GM23338 (cell line): ENCODE results near the gene ARL13B. TPM values are rescaled to one million over a fixed set of nuclear protein-coding genes. Genes with fewer than 3 reads are reported as not detected.

ENCODE experiments used
- ATAC-seq: fragments of 200-7000 bp; cut with Tn5 transposase; 3 replicates; pipeline ENCODE4 v1.9.1; 2020
- DNase-seq: peaks from one replicate; pipeline ENCODE4 v3.0.0-alpha.2; 2015; ENCODE audit warnings: low spot score
- H2AFZ ChIP-seq: fragments of 200-600 bp; sonication (generic); 2 replicates; pipeline ENCODE4 v1.8.0; 2016; ENCODE audit warnings: antibody characterized with exemption, mild to moderate bottlenecking, moderate library complexity
- H3F3A ChIP-seq: fragments of 200-600 bp; sonication (generic); replicated peaks from 2 replicates; pipeline ENCODE4 v1.8.0; 2017; ENCODE audit warnings: antibody characterized with exemption, mixed run types, low read depth
- H3K27ac ChIP-seq: fragments of 200-600 bp; sonication (generic); 2 replicates; pipeline ENCODE4 v1.6.1; 2016; ENCODE audit warnings: low read depth
- H3K27me3 ChIP-seq: fragments of 200-600 bp; sonication (generic); 2 replicates; pipeline ENCODE4 v1.8.0; 2016; ENCODE audit warnings: mild to moderate bottlenecking, mixed run types, moderate library complexity; ENCODE audit not compliant: insufficient read depth
- H3K36me3 ChIP-seq: fragments of 200-600 bp; sonication (generic); 2 replicates; pipeline ENCODE4 v1.8.0; 2016; ENCODE audit warnings: mild to moderate bottlenecking; ENCODE audit not compliant: insufficient read depth
- H3K4me1 ChIP-seq: fragments of 200-600 bp; sonication (generic); 2 replicates; pipeline ENCODE4 v1.8.0; 2016; ENCODE audit warnings: mild to moderate bottlenecking, moderate library complexity; ENCODE audit not compliant: insufficient read depth
- H3K4me2 ChIP-seq: fragments of 200-600 bp; sonication (generic); 2 replicates; pipeline ENCODE4 v1.7.1; 2017; ENCODE audit warnings: mixed run types
- H3K4me3 ChIP-seq: fragments of 200-600 bp; sonication (generic); 2 replicates; pipeline ENCODE4 v1.6.1; 2016; ENCODE audit warnings: mixed run types
- H3K79me2 ChIP-seq: fragments of 200-600 bp; sonication (generic); replicated peaks from 2 replicates; pipeline ENCODE4 v1.8.0; 2017; ENCODE audit warnings: mild to moderate bottlenecking; ENCODE audit not compliant: insufficient read depth
- H3K9me2 ChIP-seq: fragments of 200-600 bp; sonication (generic); 2 replicates; pipeline ENCODE4 v1.8.0; 2017; ENCODE audit not compliant: insufficient read depth
- H4K20me1 ChIP-seq: fragments of 200-600 bp; sonication (generic); replicated peaks from 2 replicates; pipeline ENCODE4 v1.8.0; 2017; ENCODE audit warnings: mild to moderate bottlenecking; ENCODE audit not compliant: insufficient read depth
- H3K27ac Mint-ChIP-seq: 2 replicates; pipeline ENCODE4 v1.8.0; 2020; ENCODE audit warnings: inconsistent platforms, mild to moderate bottlenecking, moderate library complexity, mixed read lengths
- H3K27me3 Mint-ChIP-seq: 3 replicates; pipeline ENCODE4 v1.8.0; 2022; ENCODE audit warnings: low read depth, mild to moderate bottlenecking, moderate library complexity, mixed read lengths, inconsistent platforms; ENCODE audit not compliant: insufficient read depth, poor library complexity
- H3K36me3 Mint-ChIP-seq: 3 replicates; pipeline ENCODE4 v1.8.0; 2021; ENCODE audit warnings: low read depth, mild to moderate bottlenecking, inconsistent platforms, moderate library complexity, mixed read lengths
- H3K4me1 Mint-ChIP-seq: 3 replicates; pipeline ENCODE4 v1.8.0; 2020; ENCODE audit warnings: mild to moderate bottlenecking, inconsistent platforms, mixed read lengths
- H3K4me3 Mint-ChIP-seq: 3 replicates; pipeline ENCODE4 v1.8.0; 2021; ENCODE audit warnings: moderate library complexity, mild to moderate bottlenecking, inconsistent platforms, mixed read lengths
- H3K9me3 Mint-ChIP-seq: 3 replicates; pipeline ENCODE4 v1.8.0; 2020; ENCODE audit warnings: moderate library complexity, mild to moderate bottlenecking, inconsistent platforms, mixed read lengths
- CREB1 ChIP-seq: fragments of 250-450 bp; sonication (Bioruptor Pico); IDR thresholded peaks from 2 replicates; pipeline ENCODE4 v1.5.0; 2020; ENCODE audit warnings: low read depth, mild to moderate bottlenecking, moderate library complexity
- EZH2 ChIP-seq: fragments of 200-600 bp; sonication (generic); IDR thresholded peaks from one replicate; pipeline ENCODE4 v1.8.0; 2017; ENCODE audit warnings: antibody characterized with exemption, mild to moderate bottlenecking, low read depth; ENCODE audit not compliant: unreplicated experiment
- EZH2phosphoT487 ChIP-seq: fragments of 200-600 bp; sonication (generic); IDR thresholded peaks from one replicate; pipeline ENCODE4 v1.8.1; 2018; ENCODE audit warnings: antibody characterized with exemption; ENCODE audit not compliant: unreplicated experiment
- JUNB ChIP-seq: IDR thresholded peaks from one replicate; pipeline ENCODE4 v1.6.1; 2016; ENCODE audit warnings: antibody characterized with exemption; ENCODE audit not compliant: unreplicated experiment
- NANOG ChIP-seq: IDR thresholded peaks from 2 replicates; pipeline ENCODE4 v1.6.1; 2016; ENCODE audit warnings: antibody characterized with exemption, borderline replicate concordance
- POLR2AphosphoS5 ChIP-seq: IDR thresholded peaks from 2 replicates; pipeline ENCODE4 v1.6.1; 2016; ENCODE audit warnings: antibody characterized with exemption, low read depth
- STAT1 ChIP-seq: IDR thresholded peaks from one replicate; pipeline ENCODE4 v1.6.1; 2016; ENCODE audit warnings: antibody characterized with exemption; ENCODE audit not compliant: unreplicated experiment
- ZNF114 ChIP-seq: fragments of 250-450 bp; sonication (Bioruptor Pico); IDR thresholded peaks from 2 replicates; pipeline ENCODE4 v1.5.0; 2020; ENCODE audit warnings: mild to moderate bottlenecking, moderate library complexity
- ZNF331 ChIP-seq: fragments of 250-450 bp; sonication (Bioruptor Pico); IDR thresholded peaks from 2 replicates; pipeline ENCODE4 v1.5.0; 2020; ENCODE audit warnings: low read depth, mild to moderate bottlenecking, moderate library complexity
- polyA plus RNA-seq: library from polyadenylated mRNA; unstranded; fragments of >200 nt; fragmentation: Nextera tagmentation; extraction: Ambion mirVana; gene quantifications from 2 replicates; pipeline ENCODE4 v1.2.1, GENCODE V29; 2016
- total RNA-seq: library from RNA; depleted of rRNA; stranded (reverse); fragments of >200 nt; shearing (Covaris generic); gene quantifications from 2 replicates; pipeline ENCODE4 v1.2.3, GENCODE V29; 2014
- TF ChIP-seq, protein P1 (sequence below): IDR thresholded peaks from 2 replicates; pipeline ENCODE4 v1.6.1; 2016; ENCODE audit warnings: antibody characterized with exemption
- TF ChIP-seq, protein P2 (sequence below), 2 experiments: fragments of 200-600 bp in 1 of 2; sonication (generic) in 1 of 2; conservative IDR thresholded peaks; 2 replicates each; pipeline versions ENCODE4 v1.5.1 to v1.6.1; 2016 to 2017; ENCODE audit warnings: antibody characterized with exemption in 2 of 2, low read depth in 2 of 2, mild to moderate bottlenecking in 2 of 2, moderate library complexity in 1 of 2
- TF ChIP-seq, protein P3 (sequence below): IDR thresholded peaks from one replicate; pipeline ENCODE4 v1.6.1; 2018; ENCODE audit warnings: antibody characterized with exemption; ENCODE audit not compliant: unreplicated experiment

ARL13B gene
- total and polyA plus RNA-seq, 2 experiments from 2014 or later = 7.9 to 17.1 TPM

DNA sequence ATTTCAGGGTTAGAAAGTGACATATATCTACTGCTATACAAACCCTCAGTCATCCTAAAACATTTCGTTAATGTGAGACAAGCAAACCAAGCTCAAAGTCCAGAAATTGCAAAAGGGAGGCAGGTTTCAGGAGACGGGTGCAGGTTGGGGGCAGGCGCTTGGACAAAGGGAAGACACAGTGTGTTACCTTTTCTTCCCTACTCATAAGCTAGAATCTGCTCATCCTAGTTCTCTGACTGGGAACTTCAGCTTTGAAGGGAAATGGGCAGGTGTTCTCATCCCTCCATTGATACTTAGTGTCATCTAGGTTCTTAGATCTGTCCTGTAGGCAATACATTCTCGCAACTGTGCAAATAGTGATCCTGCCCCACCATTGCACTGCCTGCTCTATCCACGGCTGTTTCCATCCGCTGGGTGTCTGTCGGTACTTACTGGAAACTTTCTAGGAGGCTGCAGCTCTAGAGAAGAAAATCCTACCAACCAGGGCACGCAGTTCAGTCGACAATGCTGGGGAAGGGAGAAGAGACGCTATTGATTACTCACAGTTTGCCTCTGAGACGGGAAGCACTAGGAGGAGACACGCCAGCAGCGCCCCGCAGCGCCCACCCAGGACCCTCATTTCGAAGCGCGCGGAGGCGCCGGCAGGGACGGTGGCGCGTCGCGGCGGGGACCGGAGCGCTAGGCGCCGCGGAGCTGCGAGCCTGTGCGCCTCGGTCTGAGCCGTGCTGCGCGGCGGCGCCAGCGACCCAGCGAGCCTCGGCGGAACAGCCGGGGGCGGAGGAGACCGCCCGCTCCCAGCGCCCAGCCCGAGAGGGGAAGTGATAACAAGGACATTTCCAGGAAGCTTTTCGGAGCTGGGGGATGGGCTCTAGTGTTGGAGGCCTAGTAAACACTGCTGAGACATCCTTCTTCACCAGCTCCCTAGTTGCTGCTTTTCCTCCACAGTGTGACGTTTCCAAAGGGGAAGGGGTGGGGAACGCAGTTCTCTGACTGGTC, 6.5 kb upstream of the ARL13B start, which contains the start of gene PROS1:
PROS1 (minus strand) TSS at position 766 of the 996 bp plus-strand sequence; CDS start at position 619, 147 bp downstream.
- 0 out of 2 replicates have a peak, but pooled peaks have one; percentile 16 for TF ChIP-seq POLR2AphosphoS5
- TF ChIP-seq, protein P1, sequence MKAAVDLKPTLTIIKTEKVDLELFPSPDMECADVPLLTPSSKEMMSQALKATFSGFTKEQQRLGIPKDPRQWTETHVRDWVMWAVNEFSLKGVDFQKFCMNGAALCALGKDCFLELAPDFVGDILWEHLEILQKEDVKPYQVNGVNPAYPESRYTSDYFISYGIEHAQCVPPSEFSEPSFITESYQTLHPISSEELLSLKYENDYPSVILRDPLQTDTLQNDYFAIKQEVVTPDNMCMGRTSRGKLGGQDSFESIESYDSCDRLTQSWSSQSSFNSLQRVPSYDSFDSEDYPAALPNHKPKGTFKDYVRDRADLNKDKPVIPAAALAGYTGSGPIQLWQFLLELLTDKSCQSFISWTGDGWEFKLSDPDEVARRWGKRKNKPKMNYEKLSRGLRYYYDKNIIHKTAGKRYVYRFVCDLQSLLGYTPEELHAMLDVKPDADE = no peak
- ATAC-seq (peak; percentile 97), DNase-seq (peak; percentile 83)
- H4K20me1 ChIP-seq = no peaks in the 10 kb centered on the region
- Mint-ChIP-seq H3K4me3 (peak within 1 kb of the TSS; percentile 78), H3K4me1 (peaks cover 6% of the 10 kb centered on the region), H3K36me3 (no peaks in the 10 kb centered on the region), H3K27me3 (peaks cover 15% of the 10 kb centered on the region), H3K27ac (no peak within 1 kb of the TSS), H3K9me3 (no peaks in the 10 kb centered on the region; the same call in 2 of the 3 replicates)
- peak within 1 kb of the TSS; percentile 76; the same call in 1 of the 2 replicates for H3K27ac ChIP-seq
- H3F3A ChIP-seq = 0 out of 2 replicates have a peak, but pooled peaks cover 8% of the 10 kb centered on the region
- peak within 1 kb of the TSS; percentile 83 for H3K4me2 ChIP-seq
- H3K4me1 ChIP-seq = peaks cover 6% of the 10 kb centered on the region
- no peaks in the 10 kb centered on the region for H3K36me3 ChIP-seq
- H3K9me2 ChIP-seq = no peaks in the 10 kb centered on the region
- H3K27me3 ChIP-seq = peaks cover 25% of the 10 kb centered on the region
- H3K79me2 ChIP-seq = no peaks in the 10 kb centered on the region
- peak within 1 kb of the TSS; percentile 79 for H3K4me3 ChIP-seq
- peak within 1 kb of the TSS; percentile 100 for H2AFZ ChIP-seq

DNA sequence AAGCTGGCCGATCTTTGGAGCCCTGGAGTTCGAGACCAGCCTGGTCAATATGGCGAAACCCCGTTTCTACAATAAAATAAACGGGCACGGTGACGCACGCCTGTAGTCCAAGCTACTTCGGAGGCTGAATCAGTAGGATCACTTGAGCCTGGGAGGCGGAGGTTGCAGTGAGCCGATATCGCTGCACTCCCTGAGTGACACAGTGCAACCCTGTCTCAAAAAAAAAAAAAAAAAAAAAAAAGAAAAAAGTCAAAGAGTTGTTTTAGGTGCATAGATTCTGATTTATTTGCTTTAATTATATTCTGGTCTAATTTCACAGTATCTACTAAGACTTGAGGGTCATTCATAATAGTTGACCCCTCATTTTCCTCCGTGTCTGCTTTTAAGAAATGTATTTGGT, 1.7 kb downstream of the ARL13B start:
- ATAC-seq (no peak), DNase-seq (no peak)
- H3K27ac Mint-ChIP-seq = no peak overlapping the region
- Histone ChIP-seq H2AFZ (no peak overlapping the region), H3K27me3 (no peaks in the 10 kb centered on the region), H3K27ac (no peak overlapping the region), H3K4me3 (peak overlapping the region; percentile 66; the same call in 1 of the 2 replicates), H3K4me2 (peak overlapping the region; percentile 83), H3K9me2 (no peaks in the 10 kb centered on the region), H3F3A (no peaks in the 10 kb centered on the region), H3K79me2 (peaks cover 35% of the 10 kb centered on the region), H3K36me3 (no peaks in the 10 kb centered on the region), H4K20me1 (peaks cover 8% of the 10 kb centered on the region; the same call in 1 of the 2 replicates), H3K4me1 (peaks cover 11% of the 10 kb centered on the region; the same call in 1 of the 2 replicates)
- H3K27me3 Mint-ChIP-seq = peaks cover 5% of the 10 kb centered on the region
- peak overlapping the region; percentile 92 for H3K4me3 Mint-ChIP-seq
- H3K36me3 Mint-ChIP-seq = no peaks in the 10 kb centered on the region; the same call in 2 of the 3 replicates
- no peaks in the 10 kb centered on the region; the same call in 2 of the 3 replicates for H3K9me3 Mint-ChIP-seq
- H3K4me1 Mint-ChIP-seq = peaks cover 10% of the 10 kb centered on the region
- TF ChIP-seq EZH2phosphoT487 (no peak), JUNB (no peak), POLR2AphosphoS5 (no peak), ZNF331 (CRISPR knock-in tag) (no peak), NANOG (no peak), ZNF114 (CRISPR knock-in tag) (no peak), EZH2 (no peak), CREB1 (CRISPR knock-in tag) (no peak), STAT1 (no peak)
- TF ChIP-seq, protein P1 = no peak
- TF ChIP-seq, protein P2, sequence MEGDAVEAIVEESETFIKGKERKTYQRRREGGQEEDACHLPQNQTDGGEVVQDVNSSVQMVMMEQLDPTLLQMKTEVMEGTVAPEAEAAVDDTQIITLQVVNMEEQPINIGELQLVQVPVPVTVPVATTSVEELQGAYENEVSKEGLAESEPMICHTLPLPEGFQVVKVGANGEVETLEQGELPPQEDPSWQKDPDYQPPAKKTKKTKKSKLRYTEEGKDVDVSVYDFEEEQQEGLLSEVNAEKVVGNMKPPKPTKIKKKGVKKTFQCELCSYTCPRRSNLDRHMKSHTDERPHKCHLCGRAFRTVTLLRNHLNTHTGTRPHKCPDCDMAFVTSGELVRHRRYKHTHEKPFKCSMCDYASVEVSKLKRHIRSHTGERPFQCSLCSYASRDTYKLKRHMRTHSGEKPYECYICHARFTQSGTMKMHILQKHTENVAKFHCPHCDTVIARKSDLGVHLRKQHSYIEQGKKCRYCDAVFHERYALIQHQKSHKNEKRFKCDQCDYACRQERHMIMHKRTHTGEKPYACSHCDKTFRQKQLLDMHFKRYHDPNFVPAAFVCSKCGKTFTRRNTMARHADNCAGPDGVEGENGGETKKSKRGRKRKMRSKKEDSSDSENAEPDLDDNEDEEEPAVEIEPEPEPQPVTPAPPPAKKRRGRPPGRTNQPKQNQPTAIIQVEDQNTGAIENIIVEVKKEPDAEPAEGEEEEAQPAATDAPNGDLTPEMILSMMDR (conservative IDR thresholded peaks at IDR 0.05; ENCODE audit: low read depth in 2 of 2) = no peak
- TF ChIP-seq, protein P3, sequence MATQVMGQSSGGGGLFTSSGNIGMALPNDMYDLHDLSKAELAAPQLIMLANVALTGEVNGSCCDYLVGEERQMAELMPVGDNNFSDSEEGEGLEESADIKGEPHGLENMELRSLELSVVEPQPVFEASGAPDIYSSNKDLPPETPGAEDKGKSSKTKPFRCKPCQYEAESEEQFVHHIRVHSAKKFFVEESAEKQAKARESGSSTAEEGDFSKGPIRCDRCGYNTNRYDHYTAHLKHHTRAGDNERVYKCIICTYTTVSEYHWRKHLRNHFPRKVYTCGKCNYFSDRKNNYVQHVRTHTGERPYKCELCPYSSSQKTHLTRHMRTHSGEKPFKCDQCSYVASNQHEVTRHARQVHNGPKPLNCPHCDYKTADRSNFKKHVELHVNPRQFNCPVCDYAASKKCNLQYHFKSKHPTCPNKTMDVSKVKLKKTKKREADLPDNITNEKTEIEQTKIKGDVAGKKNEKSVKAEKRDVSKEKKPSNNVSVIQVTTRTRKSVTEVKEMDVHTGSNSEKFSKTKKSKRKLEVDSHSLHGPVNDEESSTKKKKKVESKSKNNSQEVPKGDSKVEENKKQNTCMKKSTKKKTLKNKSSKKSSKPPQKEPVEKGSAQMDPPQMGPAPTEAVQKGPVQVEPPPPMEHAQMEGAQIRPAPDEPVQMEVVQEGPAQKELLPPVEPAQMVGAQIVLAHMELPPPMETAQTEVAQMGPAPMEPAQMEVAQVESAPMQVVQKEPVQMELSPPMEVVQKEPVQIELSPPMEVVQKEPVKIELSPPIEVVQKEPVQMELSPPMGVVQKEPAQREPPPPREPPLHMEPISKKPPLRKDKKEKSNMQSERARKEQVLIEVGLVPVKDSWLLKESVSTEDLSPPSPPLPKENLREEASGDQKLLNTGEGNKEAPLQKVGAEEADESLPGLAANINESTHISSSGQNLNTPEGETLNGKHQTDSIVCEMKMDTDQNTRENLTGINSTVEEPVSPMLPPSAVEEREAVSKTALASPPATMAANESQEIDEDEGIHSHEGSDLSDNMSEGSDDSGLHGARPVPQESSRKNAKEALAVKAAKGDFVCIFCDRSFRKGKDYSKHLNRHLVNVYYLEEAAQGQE = no peak
